H1 (cell line): ENCODE data around the gene ZFP36L1. TPM values are rescaled to one million over a fixed set of nuclear protein-coding genes. Genes with fewer than 3 reads are reported as not detected.

ENCODE experiments used
- CTCF ChIA-PET: fragments of 300-600 bp; sonication (Branson Sonifier 250); formaldehyde crosslinking; loops from one replicate; lab custom pipeline; 2021; ENCODE audit not compliant: partially characterized antibody; lab: Charles Lee
- POLR2A ChIA-PET: fragments of 300-600 bp; sonication (Branson Sonifier 250); formaldehyde crosslinking; loops from one replicate; lab custom pipeline; 2021; ENCODE audit warnings: inconsistent platforms; ENCODE audit not compliant: partially characterized antibody; lab: Charles Lee
- DNase-seq, 2 experiments: peaks; one replicate each; pipeline versions ENCODE4 v3.0.0 to v3.0.0-alpha.2; 2010 to 2022; ENCODE audit warnings: low spot score in 2 of 2, low read depth in 1 of 2, mixed read lengths in 1 of 2
- FAIRE-seq: peaks from 2 replicates; lab custom pipeline; 2011; peaks lifted over from hg19 to GRCh38; lab: Jason Lieb, UNC
- H2AFZ ChIP-seq: 2 replicates; pipeline ENCODE4 v1.8.1; 2012; ENCODE audit warnings: low read length, inconsistent platforms
- H2AK5ac ChIP-seq: 2 replicates; pipeline ENCODE4 v1.6.1; 2013; ENCODE audit warnings: low read depth, low read length
- H2BK120ac ChIP-seq: replicated peaks from 2 replicates; pipeline ENCODE3; 2013; ENCODE audit warnings: low read depth, low read length, inconsistent platforms
- H2BK12ac ChIP-seq: 2 replicates; pipeline ENCODE4 v1.6.1; 2013; ENCODE audit warnings: low read depth, low read length
- H2BK15ac ChIP-seq: 2 replicates; pipeline ENCODE4 v1.6.1; 2013; ENCODE audit warnings: low read length
- H2BK20ac ChIP-seq: 2 replicates; pipeline ENCODE4 v1.6.1; 2013; ENCODE audit warnings: low read length
- H2BK5ac ChIP-seq: 2 replicates; pipeline ENCODE4 v1.6.1; 2013; ENCODE audit warnings: low read depth, low read length
- H3K14ac ChIP-seq: 2 replicates; pipeline ENCODE4 v1.6.1; 2013; ENCODE audit warnings: inconsistent platforms; ENCODE audit not compliant: insufficient read length
- H3K18ac ChIP-seq: 2 replicates; pipeline ENCODE4 v1.6.1; 2013; ENCODE audit warnings: low read length; ENCODE audit errors: extremely low read depth
- H3K23ac ChIP-seq: 2 replicates; pipeline ENCODE4 v1.6.1; 2013; ENCODE audit warnings: inconsistent platforms; ENCODE audit not compliant: insufficient read length
- H3K23me2 ChIP-seq: 2 replicates; pipeline ENCODE4 v1.6.1; 2013; ENCODE audit warnings: low read depth, low read length
- H3K27ac ChIP-seq: 2 replicates; pipeline ENCODE4 v1.6.1; 2011; ENCODE audit warnings: low read depth, low read length, inconsistent platforms
- H3K27me3 ChIP-seq, 4 experiments: replicated peaks in 1 of 4; 1 replicate in 1 of 4; 2 replicates in 3 of 4; pipeline versions ENCODE4 v1.6.1 to v1.8.1; 2011 to 2013; ENCODE audit warnings: low read length in 3 of 4, mild to moderate bottlenecking in 3 of 4, inconsistent platforms in 2 of 4, mixed read lengths in 2 of 4, moderate library complexity in 1 of 4; ENCODE audit not compliant: control insufficient read depth in 3 of 4, insufficient read depth in 3 of 4; ENCODE audit errors: extremely low read depth in 1 of 4
- H3K36me3 ChIP-seq, 4 experiments: 2 replicates each; pipeline versions ENCODE4 v1.6.1 to v1.8.1; 2011 to 2013; ENCODE audit warnings: mild to moderate bottlenecking in 4 of 4, low read length in 3 of 4, moderate library complexity in 2 of 4, control low read depth in 1 of 4, inconsistent platforms in 1 of 4; ENCODE audit not compliant: insufficient read depth in 4 of 4, control insufficient read depth in 2 of 4
- H3K4ac ChIP-seq: replicated peaks from 2 replicates; pipeline ENCODE3; 2013; ENCODE audit warnings: low read length, low read depth, mixed read lengths, inconsistent platforms; ENCODE audit not compliant: insufficient read length
- H3K4me1 ChIP-seq, 4 experiments: replicated peaks in 1 of 4; 1 replicate in 1 of 4; 2 replicates in 3 of 4; pipeline versions ENCODE4 v1.6.1 to v1.8.1; 2011 to 2013; ENCODE audit warnings: low read length in 3 of 4, inconsistent platforms in 2 of 4, mixed read lengths in 1 of 4; ENCODE audit not compliant: insufficient read depth in 4 of 4, control insufficient read depth in 3 of 4
- H3K4me2 ChIP-seq, 2 experiments: 2 replicates each; pipeline versions ENCODE4 v1.6.1 to v1.8.1; 2011 to 2013; ENCODE audit warnings: low read depth in 2 of 2, low read length in 2 of 2, control low read depth in 1 of 2, inconsistent platforms in 1 of 2, mild to moderate bottlenecking in 1 of 2; ENCODE audit not compliant: insufficient read depth in 1 of 2
- H3K4me3 ChIP-seq, 4 experiments: fragments of 200-600, 300-600 bp in 1 of 4; sonication (generic), shearing (Covaris generic), sonication (Bioruptor Twin) in 1 of 4; 2 replicates each; pipeline versions ENCODE4 v1.5.1 to v1.8.1; 2011 to 2016; ENCODE audit warnings: low read length in 4 of 4, low read depth in 3 of 4, control low read depth in 2 of 4, inconsistent platforms in 2 of 4, mild to moderate bottlenecking in 2 of 4, mixed read lengths in 1 of 4, moderate library complexity in 1 of 4; ENCODE audit not compliant: insufficient read depth in 2 of 4; ENCODE audit errors: extremely low read depth in 1 of 4
- H3K56ac ChIP-seq: replicated peaks from 2 replicates; pipeline ENCODE3; 2013; ENCODE audit warnings: low read depth, mild to moderate bottlenecking, mixed read lengths, low read length, inconsistent platforms; ENCODE audit not compliant: insufficient read length
- H3K79me1 ChIP-seq: 2 replicates; pipeline ENCODE4 v1.6.1; 2013; ENCODE audit warnings: low read depth, low read length, control low read depth
- H3K79me2 ChIP-seq, 2 experiments: 2 replicates each; pipeline versions ENCODE4 v1.6.1 to v1.8.1; 2012 to 2013; ENCODE audit warnings: low read length in 2 of 2, mild to moderate bottlenecking in 2 of 2, inconsistent platforms in 1 of 2; ENCODE audit not compliant: insufficient read depth in 2 of 2, control insufficient read depth in 1 of 2
- H3K9ac ChIP-seq, 4 experiments: replicated peaks in 1 of 4; 1 replicate in 1 of 4; 2 replicates in 3 of 4; pipeline versions ENCODE4 v1.6.1 to v1.8.1; 2011 to 2013; ENCODE audit warnings: low read depth in 3 of 4, low read length in 3 of 4, control low read depth in 2 of 4, mild to moderate bottlenecking in 2 of 4, moderate library complexity in 2 of 4, inconsistent platforms in 1 of 4; ENCODE audit errors: extremely low read depth in 1 of 4
- H3K9me3 ChIP-seq, 2 experiments: 2 replicates each; pipeline versions ENCODE4 v1.6.1 to v1.8.1; 2012 to 2013; ENCODE audit warnings: mild to moderate bottlenecking in 2 of 2, moderate library complexity in 2 of 2, control low read depth in 1 of 2, inconsistent platforms in 1 of 2, low read depth in 1 of 2, low read length in 1 of 2, mixed read lengths in 1 of 2; ENCODE audit not compliant: insufficient read depth in 2 of 2
- H4K20me1 ChIP-seq, 2 experiments: replicated peaks in 1 of 2; 2 replicates each; pipeline versions ENCODE3 to v1.8.1; 2011 to 2013; ENCODE audit warnings: inconsistent platforms in 2 of 2, low read length in 2 of 2, mild to moderate bottlenecking in 1 of 2; ENCODE audit not compliant: insufficient read depth in 2 of 2, control insufficient read depth in 1 of 2
- H4K5ac ChIP-seq: 2 replicates; pipeline ENCODE4 v1.6.1; 2013; ENCODE audit warnings: low read length, low read depth, mixed read lengths, inconsistent platforms; ENCODE audit not compliant: insufficient read length
- H4K8ac ChIP-seq: 2 replicates; pipeline ENCODE4 v1.8.0; 2013; ENCODE audit warnings: mild to moderate bottlenecking, moderate library complexity, low read length, inconsistent platforms; ENCODE audit not compliant: insufficient read depth; ENCODE audit errors: extremely low read depth
- H4K91ac ChIP-seq: replicated peaks from 2 replicates; pipeline ENCODE3; 2013; ENCODE audit warnings: low read length, mixed read lengths, inconsistent platforms; ENCODE audit not compliant: insufficient read length
- BCL11A ChIP-seq, 2 experiments: IDR thresholded peaks; one replicate each; pipeline ENCODE4 v1.6.1; 2011; ENCODE audit warnings: low read depth in 2 of 2, low read length in 2 of 2, mild to moderate bottlenecking in 2 of 2
- CTCF ChIP-seq, 3 experiments: IDR thresholded peaks; 1 replicate in 2 of 3; 2 replicates in 1 of 3; pipeline versions ENCODE4 v1.5.1 to v1.6.1; 2011; ENCODE audit warnings: low read length in 3 of 3, mild to moderate bottlenecking in 3 of 3, inconsistent platforms in 2 of 3, low read depth in 1 of 3, moderate library complexity in 1 of 3; ENCODE audit not compliant: insufficient read depth in 1 of 3; ENCODE audit errors: control extremely low read depth in 1 of 3
- GABPA ChIP-seq: IDR thresholded peaks from 2 replicates; pipeline ENCODE4 v1.6.1; 2011; ENCODE audit warnings: mild to moderate bottlenecking, low read length, moderate library complexity, borderline replicate concordance; ENCODE audit not compliant: insufficient read depth
- KDM4A ChIP-seq: IDR thresholded peaks from one replicate; pipeline ENCODE4 v1.7.1; 2012; ENCODE audit warnings: low read depth, mild to moderate bottlenecking, moderate library complexity, low read length, inconsistent platforms; ENCODE audit not compliant: severe bottlenecking
- RXRA ChIP-seq: IDR thresholded peaks from 2 replicates; pipeline ENCODE4 v1.6.1; 2011; ENCODE audit warnings: low read depth, mild to moderate bottlenecking, low read length, moderate library complexity; ENCODE audit not compliant: insufficient read depth
- TCF12 ChIP-seq: IDR thresholded peaks from 2 replicates; pipeline ENCODE4 v1.6.1; 2011; ENCODE audit warnings: low read depth, mild to moderate bottlenecking, low read length
- ZNF274 ChIP-seq: IDR thresholded peaks from 2 replicates; pipeline ENCODE4 v1.7.0; 2012; ENCODE audit warnings: low read length, borderline replicate concordance; ENCODE audit errors: extremely low read depth
- whole genome bisulfite sequencing, 2 experiments: shearing (Covaris generic) in 1 of 2; methylation state at CpG; one replicate each; pipeline versions ENCODE4 v1.1.6 to v1.1.7; 2013 to 2015; ENCODE audit warnings: low lambda C conversion rate in 2 of 2, mixed read lengths in 2 of 2, inconsistent platforms in 1 of 2, low coverage in 1 of 2, missing lambda C conversion rate in 1 of 2; ENCODE audit not compliant: insufficient replicate concordance in 2 of 2, insufficient coverage in 1 of 2, insufficient read length in 1 of 2; ENCODE audit errors: extremely low coverage in 1 of 2, missing lambda C conversion rate in 1 of 2; 5-methylcytosine and 5-hydroxymethylcytosine counted together
- polyA plus RNA-seq, 7 experiments: library from polyadenylated mRNA; depleted of rRNA in 3 of 7; stranded (reverse) in 5 of 7; unstranded in 2 of 7; fragments of >200 nt in 5 of 7; fragments of 200-250 nt in 2 of 7; gene quantifications; 1 replicate in 5 of 7; 2 replicates in 1 of 7; 4 replicates in 1 of 7; pipeline versions ENCODE4 v1.2.1 to v1.2.3, GENCODE V29; 2011 to 2013; ENCODE audit warnings: missing spikeins in 2 of 7, mixed read lengths in 2 of 7
- total RNA-seq: library from RNA; stranded (reverse); fragmentation: NEBNext Ultra II Directional; extraction: Animal tissue kit (Norgen Biotek cat#: 25700); gene quantifications from 2 replicates; pipeline ENCODE4 v1.2.1, GENCODE V29; 2021

ZFP36L1 gene
- total and polyA plus RNA-seq, 2 of the 8 experiments (the other 6 are each of a cell fraction or from before 2014, with no cell fraction given): 80.4 to 132 TPM

GRCh38 chr14:68796418-68797101, 3.7 kb upstream of the ZFP36L1 start:
- Histone ChIP-seq H3K4ac (peak overlapping the region; percentile 2), H2AK5ac (no peak overlapping the region), H3K9ac (peak overlapping the region in 3 of 4 experiments; percentile 24 to 97 (median 97); a peak in 5 of 7 replicates), H3K4me1 (peaks cover 5 to 14% (median 6%) of the 10 kb centered on the region in 4 experiments; a peak in 6 of 7 replicates), H3K4me2 (peak overlapping the region; percentile 96 to 97), H3K79me1 (no peaks in the 10 kb centered on the region), H3K79me2 (peaks cover 12 to 26% of the 10 kb centered on the region in 2 experiments), H3K56ac (peak overlapping the region; percentile 75), H3K18ac (peak overlapping the region; percentile 88), H3K27ac (peak overlapping the region; percentile 98), H4K20me1 (peaks cover 8 to 9% of the 10 kb centered on the region in 2 experiments), H4K5ac (peak overlapping the region; percentile 18), H3K27me3 (no peaks in the 10 kb centered on the region), H3K14ac (no peak overlapping the region), H3K9me3 (peaks cover 0 to 4% of the 10 kb centered on the region in 2 experiments; a peak in 1 of 4 replicates), H3K4me3 (peak overlapping the region; percentile 79 to 99 (median 94)), H2AFZ (no peak overlapping the region), H3K36me3 (no peaks in the 10 kb centered on the region; a peak in 1 of 8 replicates), H4K91ac (peak overlapping the region; percentile 88), H3K23ac (no peak overlapping the region), H3K23me2 (peaks cover 14% of the 10 kb centered on the region; the same call in 1 of the 2 replicates), H2BK12ac (peak overlapping the region; percentile 85; the same call in 1 of the 2 replicates), H2BK120ac (peak overlapping the region; percentile 30), H4K8ac (no peak overlapping the region), H2BK20ac (no peak overlapping the region), H2BK15ac (no peak overlapping the region), H2BK5ac (peak overlapping the region; percentile 99)
- ChIA-PET CTCF (interaction anchor here (0.6 to 5.4 kb wide), 6 partner anchors 11 to 435 kb away, joined by 3 to 54 read pairs (median 4); no protein-coding TSS in a partner anchor), POLR2A (interaction anchor here (0.6 to 3.7 kb wide), 12 partner anchors 9 to 879 kb away, joined by 3 to 76 read pairs (median 6); no protein-coding TSS in a partner anchor)
- FAIRE-seq (peak; percentile 69), DNase-seq (peak in 1 of 2 experiments; percentile 60)
- 9% methylated on average over 5 of the region's 5 CpGs; no CpG with 5 or more reads in 1 of the 2 experiments for WGBS, 2 experiments
- TF ChIP-seq TCF12 (peak; percentile 98), CTCF (IDR thresholded peaks at IDR 0.05; ENCODE audit: control extremely low read depth in 1 of 3, insufficient read depth in 1 of 3, low read depth in 1 of 3, low read length in 3 of 3) (no peak), RXRA (no peak), KDM4A (peak; percentile 5), GABPA (no peak), ZNF274 (no peak), BCL11A (IDR thresholded peaks at IDR 0.05; ENCODE audit: low read depth in 2 of 2, low read length in 2 of 2) (peak; percentile 14 to 32)
